ENCODE measurements around the gene AEBP2. TPM values are rescaled to one million over a fixed set of nuclear protein-coding genes. Genes with fewer than 3 reads are reported as not detected.

The AEBP2 gene
- total RNA-seq, 4 donors from 2014 or later, result 23.6 to 41.4 (median 38.6) TPM

- Histone ChIP-seq H3K4me3 (no peak overlapping the region), H3K36me3 (no peaks in the 10 kb centered on the region), H3K27me3 (no peaks in the 10 kb centered on the region), H3K27ac (peak overlapping the region in 1 of 4 donors; percentile 61), H3K9me3 (no peaks in the 10 kb centered on the region), H3K4me1 (peaks cover 0 to 39% (median 6%) of the 10 kb centered on the region in 3 donors)
- WGBS, 2 donors (ENCODE audit: low coverage in 1 of 2), result 0% methylated on average over 2 to 3 of the region's 3 CpGs
- ATAC-seq, result no peak
- no peak for TF ChIP-seq EP300 (IDR thresholded peaks at IDR 0.05)
- no peak for TF ChIP-seq CTCF (IDR thresholded peaks at IDR 0.05)
- no peak for TF ChIP-seq POLR2AphosphoS5 (IDR thresholded peaks at IDR 0.05)
- TF ChIP-seq POLR2A (IDR thresholded peaks at IDR 0.05), result no peak
Observed at GRCh38 chr12:19409376-19409775, 29.9 kb upstream of the AEBP2 start.

- H3K27me3 ChIP-seq, result no peaks in the 10 kb centered on the region
- H3K27ac ChIP-seq, result peak overlapping the region in 3 of 4 donors; percentile 61 to 79 (median 73)
- WGBS, 2 donors (ENCODE audit: low coverage in 1 of 2), result 19 to 40% methylated on average over 6 of the region's 6 CpGs
- H3K36me3 ChIP-seq, result no peaks in the 10 kb centered on the region
- no peak overlapping the region for H3K4me3 ChIP-seq
- H3K4me1 ChIP-seq, result peaks cover 0 to 39% (median 6%) of the 10 kb centered on the region in 3 donors
- no peak for TF ChIP-seq EP300 (IDR thresholded peaks at IDR 0.05)
- no peak for TF ChIP-seq CTCF (IDR thresholded peaks at IDR 0.05)
- no peak for TF ChIP-seq POLR2A (IDR thresholded peaks at IDR 0.05)
- no peak for TF ChIP-seq POLR2AphosphoS5 (IDR thresholded peaks at IDR 0.05)
- no peak for ATAC-seq
- no peaks in the 10 kb centered on the region for H3K9me3 ChIP-seq
Observed at GRCh38 chr12:19410211-19410610, 29.1 kb upstream of the AEBP2 start.

- no peak for ATAC-seq
- H3K9me3 ChIP-seq, result no peaks in the 10 kb centered on the region
- H3K27ac ChIP-seq, result peak overlapping the region in 3 of 4 donors; percentile 61 to 79 (median 73)
- TF ChIP-seq POLR2A (IDR thresholded peaks at IDR 0.05) (no peak), POLR2AphosphoS5 (IDR thresholded peaks at IDR 0.05) (no peak), EP300 (IDR thresholded peaks at IDR 0.05) (no peak), CTCF (IDR thresholded peaks at IDR 0.05) (no peak)
- 41 to 67% methylated on average over 7 of the region's 7 CpGs for WGBS, 2 donors (ENCODE audit: low coverage in 1 of 2)
- no peak overlapping the region for H3K4me3 ChIP-seq
- peaks cover 0 to 39% (median 6%) of the 10 kb centered on the region in 3 donors for H3K4me1 ChIP-seq
- no peaks in the 10 kb centered on the region for H3K27me3 ChIP-seq
- H3K36me3 ChIP-seq, result no peaks in the 10 kb centered on the region
Observed at GRCh38 chr12:19410629-19411185, 28.6 kb upstream of the AEBP2 start.

GRCh38 chr12:19411234-19412204 lies 27.8 kb upstream of the AEBP2 start:
- 38 to 40% methylated on average over 8 to 10 of the region's 10 CpGs for WGBS, 2 donors (ENCODE audit: low coverage in 1 of 2)
- peak; percentile 63 for TF ChIP-seq POLR2AphosphoS5 (IDR thresholded peaks at IDR 0.05)
- TF ChIP-seq CTCF (IDR thresholded peaks at IDR 0.05), result no peak
- Histone ChIP-seq H3K9me3 (no peaks in the 10 kb centered on the region), H3K27me3 (no peaks in the 10 kb centered on the region), H3K4me1 (peaks cover 0 to 39% (median 6%) of the 10 kb centered on the region in 3 donors), H3K36me3 (no peaks in the 10 kb centered on the region), H3K4me3 (no peak overlapping the region), H3K27ac (peak overlapping the region; percentile 15 to 79 (median 67))
- peak; percentile 73 for ATAC-seq

All from gastroesophageal sphincter (tissue), 4 donors.